ENCODE measurements around the gene IL1RN.

DNA sequence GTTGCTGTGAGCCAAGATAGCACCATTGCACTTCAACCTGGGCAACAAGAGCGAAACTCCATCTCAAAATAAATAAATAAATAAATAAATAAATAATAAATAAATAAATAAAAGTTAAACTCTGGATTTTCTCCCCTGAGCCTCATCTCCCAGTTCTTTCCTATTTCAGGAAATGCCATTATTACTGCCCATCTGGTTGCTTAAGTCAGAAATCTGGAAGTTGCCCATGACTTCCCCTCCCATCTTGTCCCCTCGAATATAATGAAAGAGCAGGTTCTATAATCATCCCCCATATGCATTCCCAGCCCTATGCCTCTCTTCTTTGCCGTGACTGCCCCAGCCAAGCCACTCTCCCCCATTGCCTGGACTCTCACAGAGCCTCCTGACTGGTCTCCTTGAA, 42.2 kb downstream of the IL1RN start:
- TF ChIP-seq, protein P1, sequence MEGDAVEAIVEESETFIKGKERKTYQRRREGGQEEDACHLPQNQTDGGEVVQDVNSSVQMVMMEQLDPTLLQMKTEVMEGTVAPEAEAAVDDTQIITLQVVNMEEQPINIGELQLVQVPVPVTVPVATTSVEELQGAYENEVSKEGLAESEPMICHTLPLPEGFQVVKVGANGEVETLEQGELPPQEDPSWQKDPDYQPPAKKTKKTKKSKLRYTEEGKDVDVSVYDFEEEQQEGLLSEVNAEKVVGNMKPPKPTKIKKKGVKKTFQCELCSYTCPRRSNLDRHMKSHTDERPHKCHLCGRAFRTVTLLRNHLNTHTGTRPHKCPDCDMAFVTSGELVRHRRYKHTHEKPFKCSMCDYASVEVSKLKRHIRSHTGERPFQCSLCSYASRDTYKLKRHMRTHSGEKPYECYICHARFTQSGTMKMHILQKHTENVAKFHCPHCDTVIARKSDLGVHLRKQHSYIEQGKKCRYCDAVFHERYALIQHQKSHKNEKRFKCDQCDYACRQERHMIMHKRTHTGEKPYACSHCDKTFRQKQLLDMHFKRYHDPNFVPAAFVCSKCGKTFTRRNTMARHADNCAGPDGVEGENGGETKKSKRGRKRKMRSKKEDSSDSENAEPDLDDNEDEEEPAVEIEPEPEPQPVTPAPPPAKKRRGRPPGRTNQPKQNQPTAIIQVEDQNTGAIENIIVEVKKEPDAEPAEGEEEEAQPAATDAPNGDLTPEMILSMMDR (IDR thresholded peaks at IDR 0.05), result no peak
- TF ChIP-seq EP300 (IDR thresholded peaks at IDR 0.05), result no peak

Measured in suprapubic skin (tissue), 3 donors.